Lung (tissue), 12 donors: ENCODE measurements around the gene ZNF555. TPM values are rescaled to one million over a fixed set of nuclear protein-coding genes. Genes with fewer than 3 reads are reported as not detected.

Experiments
- ATAC-seq: fragments of 200-7000 bp; cut with Tn5 transposase; one replicate; pipeline ENCODE4 v1.9.1; 2020; ENCODE audit warnings: moderate number of reproducible peaks; ENCODE audit not compliant: insufficient read depth, low FRiP score
- DNase-seq, 3 donors: peaks; one replicate each; pipeline ENCODE4 v3.0.0-alpha.2; 2013 to 2017
- H3K27ac ChIP-seq, 2 donors: one replicate each; pipeline ENCODE4 v1.5.1; 2013; ENCODE audit warnings: mild to moderate bottlenecking in 2 of 2, moderate library complexity in 2 of 2, control low read depth in 1 of 2, inconsistent platforms in 1 of 2, low read depth in 1 of 2, low read length in 1 of 2
- H3K27me3 ChIP-seq, 3 donors: one replicate each; pipeline ENCODE4 v1.5.1; 2013; ENCODE audit warnings: low read length in 2 of 3; ENCODE audit not compliant: control insufficient read depth in 3 of 3, insufficient read depth in 3 of 3
- H3K36me3 ChIP-seq, 4 donors: one replicate each; pipeline ENCODE4 v1.5.1; 2013; ENCODE audit warnings: low read length in 4 of 4, mild to moderate bottlenecking in 1 of 4, moderate library complexity in 1 of 4; ENCODE audit not compliant: control insufficient read depth in 4 of 4, insufficient read depth in 4 of 4
- H3K4me1 ChIP-seq, 5 donors: one replicate each; pipeline ENCODE4 v1.5.1; 2013; ENCODE audit warnings: low read length in 5 of 5, mild to moderate bottlenecking in 2 of 5, moderate library complexity in 1 of 5; ENCODE audit not compliant: control insufficient read depth in 5 of 5, insufficient read depth in 5 of 5
- H3K4me3 ChIP-seq: one replicate; pipeline ENCODE4 v1.5.1; 2013; ENCODE audit warnings: mild to moderate bottlenecking, control low read depth, moderate library complexity
- H3K9ac ChIP-seq, 2 donors: one replicate each; pipeline ENCODE4 v1.5.1; 2013; ENCODE audit warnings: low read length in 2 of 2, control low read depth in 1 of 2; ENCODE audit not compliant: insufficient read depth in 1 of 2
- H3K9me3 ChIP-seq, 4 donors: one replicate each; pipeline ENCODE4 v1.5.1; 2013; ENCODE audit warnings: low read length in 3 of 4, mild to moderate bottlenecking in 1 of 4, moderate library complexity in 1 of 4; ENCODE audit not compliant: control insufficient read depth in 4 of 4, insufficient read depth in 3 of 4
- WGBS, 2 donors: extraction: QIAGEN DNeasy Blood & Tissue Kit; methylation state at CpG; one replicate each; pipeline ENCODE4 v1.1.7; 2013; 5-methylcytosine and 5-hydroxymethylcytosine counted together
- polyA plus RNA-seq, 2 donors: library from polyadenylated mRNA; stranded (reverse); fragments of 200-250 nt; gene quantifications; one replicate each; pipeline ENCODE4 v1.2.1, GENCODE V29; 2013
- total RNA-seq, 2 donors: library from RNA; depleted of rRNA in 1 of 2; stranded (reverse); fragments of >200 nt in 1 of 2; gene quantifications; one replicate each; pipeline ENCODE4 v1.2.1, GENCODE V29; 2014 to 2021
- TF ChIP-seq, protein P1 (sequence below): IDR thresholded peaks from 2 replicates; pipeline ENCODE4 v1.5.1; 2012; ENCODE audit warnings: mild to moderate bottlenecking; ENCODE audit errors: control extremely low read depth, extremely low read depth
- donor health status: control.
- donor health status: control.
- donor health status: Bipolar disorder and iron deficiency.
- donor health status: healthy.
- donor health status: DM: yes; HTN: yes; CAD: no.

The ZNF555 gene
- total and polyA plus RNA-seq, 4 donors, result 1.6 to 9.6 (median 3.6) TPM

DNA sequence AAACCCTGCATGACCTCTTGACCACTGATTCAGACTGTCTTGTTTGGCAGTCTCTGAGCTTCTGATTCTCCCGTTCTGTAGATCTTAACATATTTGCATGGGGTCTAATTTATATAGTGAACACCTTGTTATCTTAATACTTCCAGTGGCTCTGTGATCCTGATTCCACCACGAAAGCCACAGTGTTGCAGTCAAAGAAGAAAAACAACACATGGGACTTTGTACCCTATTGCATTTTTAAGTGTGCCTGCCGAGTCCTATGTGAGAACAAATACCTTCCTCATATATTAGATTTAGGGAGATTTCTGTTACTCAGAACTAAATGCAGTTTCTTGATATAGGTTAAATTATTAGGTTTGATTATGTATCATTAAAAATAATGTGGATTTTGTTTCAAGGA, 13.6 kb downstream of the ZNF555 start:
- DNase-seq, result no peak
- WGBS, 2 donors, result 96 to 97% methylated on average over 3 of the region's 3 CpGs
- TF ChIP-seq, protein P1, sequence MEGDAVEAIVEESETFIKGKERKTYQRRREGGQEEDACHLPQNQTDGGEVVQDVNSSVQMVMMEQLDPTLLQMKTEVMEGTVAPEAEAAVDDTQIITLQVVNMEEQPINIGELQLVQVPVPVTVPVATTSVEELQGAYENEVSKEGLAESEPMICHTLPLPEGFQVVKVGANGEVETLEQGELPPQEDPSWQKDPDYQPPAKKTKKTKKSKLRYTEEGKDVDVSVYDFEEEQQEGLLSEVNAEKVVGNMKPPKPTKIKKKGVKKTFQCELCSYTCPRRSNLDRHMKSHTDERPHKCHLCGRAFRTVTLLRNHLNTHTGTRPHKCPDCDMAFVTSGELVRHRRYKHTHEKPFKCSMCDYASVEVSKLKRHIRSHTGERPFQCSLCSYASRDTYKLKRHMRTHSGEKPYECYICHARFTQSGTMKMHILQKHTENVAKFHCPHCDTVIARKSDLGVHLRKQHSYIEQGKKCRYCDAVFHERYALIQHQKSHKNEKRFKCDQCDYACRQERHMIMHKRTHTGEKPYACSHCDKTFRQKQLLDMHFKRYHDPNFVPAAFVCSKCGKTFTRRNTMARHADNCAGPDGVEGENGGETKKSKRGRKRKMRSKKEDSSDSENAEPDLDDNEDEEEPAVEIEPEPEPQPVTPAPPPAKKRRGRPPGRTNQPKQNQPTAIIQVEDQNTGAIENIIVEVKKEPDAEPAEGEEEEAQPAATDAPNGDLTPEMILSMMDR, result no peak
- no peak for ATAC-seq
- H3K27ac ChIP-seq, result no peak overlapping the region
- no peaks in the 10 kb centered on the region for H3K27me3 ChIP-seq
- peaks cover 18 to 57% (median 48%) of the 10 kb centered on the region in 4 donors for H3K36me3 ChIP-seq
- H3K9ac ChIP-seq, result no peak overlapping the region
- peaks cover 21 to 62% (median 34%) of the 10 kb centered on the region in 4 donors for H3K9me3 ChIP-seq
- H3K4me1 ChIP-seq, result no peaks in the 10 kb centered on the region
- H3K4me3 ChIP-seq, result no peak overlapping the region

DNA sequence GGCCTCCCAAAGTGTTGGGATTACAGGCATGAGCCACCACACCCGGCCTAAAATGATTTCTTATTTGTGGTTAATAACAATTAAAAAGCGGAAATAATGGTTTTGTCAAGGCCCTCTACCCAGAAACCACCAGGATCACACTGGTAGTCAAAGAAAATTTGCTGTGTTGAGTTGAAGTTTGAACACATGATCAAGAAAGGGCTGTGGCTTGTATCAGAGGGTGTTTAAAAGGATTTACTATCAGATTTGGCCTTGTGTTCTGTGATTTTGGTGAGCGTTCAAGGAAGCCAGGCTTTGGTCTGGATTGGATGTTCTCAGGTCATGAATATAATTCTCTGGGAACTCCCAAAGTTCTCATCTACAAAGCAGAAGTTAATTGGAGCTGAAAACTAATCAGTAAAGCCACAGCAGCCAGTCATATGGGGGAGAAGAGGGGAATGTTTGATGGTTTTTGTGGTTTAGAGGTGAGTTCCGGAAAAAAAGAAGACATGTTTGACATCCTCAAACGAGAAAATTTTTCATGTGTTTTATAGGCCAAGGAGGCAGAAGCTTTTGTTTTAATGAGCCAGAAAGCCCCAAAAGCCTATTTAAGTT, 15.3 kb downstream of the ZNF555 start:
- Histone ChIP-seq H3K9me3 (peaks cover 20 to 55% (median 30%) of the 10 kb centered on the region in 4 donors), H3K27ac (no peak overlapping the region), H3K36me3 (peaks cover 16 to 42% (median 36%) of the 10 kb centered on the region in 4 donors), H3K4me1 (no peaks in the 10 kb centered on the region), H3K9ac (no peak overlapping the region), H3K27me3 (no peaks in the 10 kb centered on the region), H3K4me3 (no peak overlapping the region)
- 93 to 96% methylated on average over 5 of the region's 5 CpGs for WGBS, 2 donors
- TF ChIP-seq, protein P1, result no peak
- no peak for DNase-seq
- ATAC-seq, result no peak

DNA sequence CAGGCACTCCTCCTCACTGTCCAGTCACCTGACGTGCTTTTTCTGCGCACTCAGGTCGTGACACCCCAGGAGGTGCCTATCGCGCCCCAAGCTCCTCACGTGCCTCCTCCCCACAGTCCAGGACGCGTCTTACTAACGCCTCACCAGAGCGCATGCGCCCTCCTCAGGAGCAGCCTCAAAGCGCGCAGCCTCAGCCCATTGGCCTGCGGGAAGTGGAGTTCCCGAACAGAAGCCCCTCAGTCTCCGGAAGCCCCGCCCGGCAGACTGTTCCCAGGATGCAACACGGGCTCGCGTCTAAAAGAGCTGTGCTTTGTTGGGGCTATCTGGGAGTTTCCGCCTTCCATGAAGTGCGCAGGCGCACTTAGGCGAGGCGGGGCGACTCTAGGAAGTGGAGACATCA, 17.6 kb downstream of the ZNF555 start:
- Histone ChIP-seq H3K27ac (no peak overlapping the region), H3K9ac (no peak overlapping the region), H3K9me3 (peaks cover 3 to 37% (median 14%) of the 10 kb centered on the region in 4 donors), H3K4me3 (no peak overlapping the region), H3K36me3 (peaks cover 0 to 19% (median 14%) of the 10 kb centered on the region in 4 donors), H3K27me3 (no peaks in the 10 kb centered on the region), H3K4me1 (no peaks in the 10 kb centered on the region)
- ATAC-seq (no peak), DNase-seq (no peak)
- TF ChIP-seq, protein P1, result no peak
- WGBS, 2 donors, result 78% methylated on average over 27 of the region's 27 CpGs

DNA sequence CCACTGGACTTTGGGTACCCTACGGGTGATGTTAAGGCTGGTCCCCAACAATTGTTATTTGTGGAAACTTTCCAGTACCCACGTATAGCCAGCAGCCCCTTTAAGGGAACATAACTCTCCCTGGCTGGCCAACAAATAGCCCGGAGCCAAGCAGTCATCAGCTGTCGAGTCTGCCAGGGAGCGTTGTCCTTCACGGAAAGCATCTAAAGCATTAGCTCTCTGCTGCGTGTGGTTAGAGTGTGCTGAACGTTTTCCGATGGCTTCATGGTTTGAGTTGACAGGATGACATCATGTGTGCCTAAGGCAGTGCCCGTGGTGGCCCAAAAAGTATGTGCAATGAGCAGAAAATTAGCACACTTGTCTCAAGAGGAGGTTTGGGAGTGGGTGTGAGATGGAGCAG, 22.5 kb downstream of the ZNF555 start:
- H3K27ac ChIP-seq, result no peak overlapping the region
- H3K9ac ChIP-seq, result no peak overlapping the region
- DNase-seq, result no peak
- H3K4me1 ChIP-seq, result no peaks in the 10 kb centered on the region
- H3K27me3 ChIP-seq, result no peaks in the 10 kb centered on the region
- ATAC-seq, result no peak
- no peaks in the 10 kb centered on the region for H3K36me3 ChIP-seq
- peaks cover 0 to 10% (median 2%) of the 10 kb centered on the region in 4 donors for H3K9me3 ChIP-seq
- WGBS, 2 donors, result 77 to 87% methylated on average over 10 of the region's 10 CpGs
- TF ChIP-seq, protein P1, result no peak
- no peak overlapping the region for H3K4me3 ChIP-seq
